K562 (cell line): ENCODE data around the gene HOXA5. TPM values are rescaled to one million over a fixed set of nuclear protein-coding genes. Genes with fewer than 3 reads are reported as not detected.

Experiments used
- ATAC-seq: fragments of 200-7000 bp; cut with Tn5 transposase; 3 replicates; pipeline ENCODE4 v1.9.1; 2020; ENCODE audit warnings: moderate library complexity
- BruUV-seq: library from RNA; stranded (reverse); fragments of 400-500 nt; replicated peaks from 2 replicates; lab custom pipeline; 2021; lab: Mats Ljungman, UMichigan
- CTCF ChIA-PET: fragments of 300-600 bp; formaldehyde crosslinking; extraction: SDS; loops from one replicate; lab custom pipeline; 2021; ENCODE audit warnings: low intra/inter-chr PET ratio; lab: Yijun Ruan, JAX
- POLR2A ChIA-PET: fragments of 300-600, 350-650 bp; sonication (Branson Sonifier 250); formaldehyde crosslinking; extraction: SDS; loops from one replicate; lab custom pipeline; 2021; ENCODE audit warnings: antibody characterized with exemption, inconsistent platforms; lab: Yijun Ruan, JAX
- DNase-seq, 4 experiments: peaks; one replicate each; pipeline versions ENCODE4 v3.0.0 to v3.0.0-alpha.2; 2011 to 2018; ENCODE audit warnings: low spot score in 3 of 4, mixed read lengths in 3 of 4; ENCODE audit errors: extremely low read depth in 1 of 4
- FAIRE-seq: peaks from 2 replicates; lab custom pipeline; 2011; peaks lifted over from hg19 to GRCh38; lab: Jason Lieb, UNC
- H2AFZ ChIP-seq: 2 replicates; pipeline ENCODE4 v1.6.0; 2011; ENCODE audit warnings: low read depth, low read length, control low read depth, inconsistent platforms
- H3K27ac ChIP-seq: fragments of 200-600 bp; 3 replicates; pipeline ENCODE4 v1.8.0; 2011; ENCODE audit warnings: low read depth, mild to moderate bottlenecking, control low read depth, inconsistent platforms, low read length, moderate library complexity, mixed read lengths; ENCODE audit errors: extremely low read depth
- H3K27me3 ChIP-seq, 2 experiments: fragments of 300-600 bp in 1 of 2; 2 replicates in 1 of 2; 3 replicates in 1 of 2; pipeline versions ENCODE4 v1.6.0 to v1.8.0; 2011; ENCODE audit warnings: inconsistent platforms in 2 of 2, low read length in 2 of 2, mild to moderate bottlenecking in 1 of 2, mixed read lengths in 1 of 2, moderate library complexity in 1 of 2; ENCODE audit not compliant: control insufficient read depth in 2 of 2, insufficient read depth in 2 of 2
- H3K36me3 ChIP-seq: fragments of 300-600 bp; 3 replicates; pipeline ENCODE4 v1.8.0; 2011; ENCODE audit warnings: mild to moderate bottlenecking, low read length, inconsistent platforms; ENCODE audit not compliant: control insufficient read depth, insufficient read depth
- H3K4me1 ChIP-seq, 2 experiments: fragments of 200-600 bp in 1 of 2; replicated peaks in 1 of 2; 2 replicates in 1 of 2; 3 replicates in 1 of 2; pipeline versions ENCODE4 v1.5.1 to v1.8.0; 2011; ENCODE audit warnings: inconsistent platforms in 2 of 2, low read length in 2 of 2, mild to moderate bottlenecking in 1 of 2, mixed read lengths in 1 of 2, moderate library complexity in 1 of 2; ENCODE audit not compliant: control insufficient read depth in 2 of 2, insufficient read depth in 2 of 2
- H3K4me2 ChIP-seq: 2 replicates; pipeline ENCODE4 v1.6.1; 2011; ENCODE audit warnings: low read length, control low read depth, inconsistent platforms, mixed read lengths; ENCODE audit not compliant: insufficient read depth
- H3K4me3 ChIP-seq: fragments of 200-600 bp; sonication (generic), shearing (Covaris generic); 2 replicates; pipeline ENCODE4 v1.5.1; 2016; ENCODE audit warnings: control low read depth, inconsistent platforms
- H3K79me2 ChIP-seq: fragments of 200-600 bp; 3 replicates; pipeline ENCODE4 v1.8.0; 2011; ENCODE audit warnings: low read length, inconsistent platforms; ENCODE audit not compliant: control insufficient read depth, insufficient read depth
- H3K9ac ChIP-seq, 2 experiments: 2 replicates each; pipeline versions ENCODE4 v1.6.0 to v1.6.1; 2011; ENCODE audit warnings: low read depth in 2 of 2, low read length in 2 of 2, control low read depth in 1 of 2, inconsistent platforms in 1 of 2, mild to moderate bottlenecking in 1 of 2, mixed read lengths in 1 of 2; ENCODE audit not compliant: insufficient read depth in 1 of 2
- H3K9me1 ChIP-seq: one replicate; pipeline ENCODE4 v1.6.0; 2011; ENCODE audit warnings: inconsistent platforms, mild to moderate bottlenecking, low read length, moderate library complexity; ENCODE audit not compliant: control insufficient read depth, insufficient read depth
- H3K9me3 ChIP-seq: replicated peaks from 2 replicates; pipeline ENCODE4 v1.5.1; 2011; ENCODE audit warnings: low read depth, low read length, inconsistent platforms; ENCODE audit not compliant: control insufficient read depth, insufficient read depth
- H4K20me1 ChIP-seq: replicated peaks from 2 replicates; pipeline ENCODE4 v1.6.1; 2011; ENCODE audit warnings: low read length, inconsistent platforms, mixed read lengths; ENCODE audit not compliant: control insufficient read depth, insufficient read depth
- ETV1 ChIP-seq: fragments of 450-650 bp; conservative IDR thresholded peaks from 2 replicates; pipeline ENCODE4 v1.6.1; 2016; ENCODE audit warnings: missing genetic modification characterization, control low read depth, low read depth, missing compliant biosample characterization
- FIP1L1 ChIP-seq: fragments of 200-400 bp; formaldehyde crosslinking; IDR thresholded peaks from 2 replicates; pipeline ENCODE4 v1.6.1; 2018; ENCODE audit warnings: mild to moderate bottlenecking, low read depth, low read length; ENCODE audit not compliant: poor library complexity, severe bottlenecking
- FOXK1 ChIP-seq: sonication (generic); formaldehyde crosslinking; IDR thresholded peaks from 2 replicates; pipeline ENCODE4 v1.8.0; 2022; ENCODE audit warnings: missing genetic modification reagents, mild to moderate bottlenecking, borderline replicate concordance
- RHOXF2B ChIP-seq: fragments of 250-450 bp; sonication (Bioruptor Pico); conservative IDR thresholded peaks from 2 replicates; pipeline ENCODE4 v1.5.1; 2021
- SIRT6 ChIP-seq: IDR thresholded peaks from one replicate; pipeline ENCODE4 v1.6.1; 2012; ENCODE audit warnings: low read depth, mild to moderate bottlenecking, control low read depth, inconsistent platforms, low read length, moderate library complexity
- TCF15 ChIP-seq: fragments of 250-450 bp; sonication (Bioruptor Pico); IDR thresholded peaks from 2 replicates; pipeline ENCODE4 v1.8.0; 2022; ENCODE audit warnings: moderate library complexity, mild to moderate bottlenecking, inconsistent platforms
- ZNF764 ChIP-seq: fragments of 250-450 bp; sonication (Bioruptor Pico); IDR thresholded peaks from 2 replicates; pipeline ENCODE4 v1.4.0; 2020; ENCODE audit warnings: low read depth, mild to moderate bottlenecking, moderate library complexity
- WGBS: fragments of 100-300 bp; shearing (Covaris generic); methylation state at CpG from one replicate; pipeline ENCODE4 v1.1.6; 2016; ENCODE audit warnings: low coverage, mixed read lengths; ENCODE audit not compliant: insufficient coverage; ENCODE audit errors: missing lambda C conversion rate; 5-methylcytosine and 5-hydroxymethylcytosine counted together
- in situ Hi-C: fragments of 300-500 bp; cut with MboI; formaldehyde crosslinking; loops from 4 replicates; pipeline ENCODE4 v1.15.0; 2018; ENCODE audit warnings: inconsistent platforms, mixed read lengths
- intact Hi-C: fragments of 100-400 bp; cut with micrococcal nuclease; formaldehyde crosslinking; loops from 2 replicates; pipeline ENCODE4 v1.14.2; 2022
- polyA plus RNA-seq, 8 experiments: library from polyadenylated mRNA; depleted of rRNA in 4 of 8; stranded (reverse) in 5 of 8; unstranded in 3 of 8; fragments of >200 nt; fragmentation: Nextera tagmentation in 2 of 8; fragmentation: Illumina TruSeq in 1 of 8; extraction: Ambion mirVana in 2 of 8; extraction: Trizol in 1 of 8; gene quantifications; 2 replicates each; pipeline versions ENCODE4 v1.2.1 to v1.2.3, GENCODE V29; 2011 to 2014; ENCODE audit warnings: inconsistent platforms in 1 of 8, missing spikeins in 1 of 8
- total RNA-seq, 7 experiments: library from RNA; depleted of rRNA in 6 of 7; stranded (reverse); fragments of >200 nt in 6 of 7; fragmentation: Illumina TruSeq in 2 of 7; extraction: Trizol in 2 of 7; gene quantifications; 2 replicates each; pipeline versions ENCODE4 v1.2.1 to v1.2.3, GENCODE V29; 2011 to 2021; ENCODE audit warnings: low replicate concordance in 1 of 7
- TF ChIP-seq, protein P1 (sequence below): sonication (generic); formaldehyde crosslinking; IDR thresholded peaks from 2 replicates; pipeline ENCODE4 v1.8.1; 2023; ENCODE audit warnings: mild to moderate bottlenecking, missing genetic modification reagents
- TF ChIP-seq, protein P2 (sequence below): sonication (generic); formaldehyde crosslinking; IDR thresholded peaks from 2 replicates; pipeline ENCODE4 v1.8.0; 2022; ENCODE audit warnings: missing genetic modification reagents, mild to moderate bottlenecking, moderate library complexity, borderline replicate concordance

HOXA5 gene
- total and polyA plus RNA-seq, 9 of the 15 experiments (the other 6 are each of a cell fraction or from before 2014, with no cell fraction given) = 0.13 TPM; not detected in 8

GRCh38 chr7:27192546-27193334 lies 49.3 kb upstream of the HOXA5 start:
- Histone ChIP-seq H2AFZ (no peak overlapping the region), H4K20me1 (no peaks in the 10 kb centered on the region), H3K27ac (no peak overlapping the region), H3K4me1 (peaks cover 0 to 17% of the 10 kb centered on the region in 2 experiments; a peak in 2 of 5 replicates), H3K4me2 (no peak overlapping the region), H3K4me3 (no peak overlapping the region), H3K9ac (no peak overlapping the region), H3K9me1 (no peaks in the 10 kb centered on the region), H3K27me3 (peaks cover 26 to 54% of the 10 kb centered on the region in 2 experiments), H3K79me2 (no peaks in the 10 kb centered on the region), H3K36me3 (no peaks in the 10 kb centered on the region), H3K9me3 (no peaks in the 10 kb centered on the region)
- FAIRE-seq = no peak
- ChIA-PET POLR2A (no interaction called here), CTCF (no interaction called here)
- in situ Hi-C loops (no loop called here), intact Hi-C loops (no loop called here)
- no peak for DNase-seq
- no TSS peak for BruUV-seq
- 41% methylated on average over 59 of the region's 78 CpGs for WGBS
- TF ChIP-seq FOXK1 (CRISPR knock-in tag) (no peak), ETV1 (tag) (no peak)
- ATAC-seq = no peak

GRCh38 chr7:27191833-27192545 lies 48.5 kb upstream of the HOXA5 start:
- peaks cover 0 to 18% of the 10 kb centered on the region in 2 experiments; a peak in 2 of 5 replicates for H3K4me1 ChIP-seq
- intact Hi-C loops (no loop called here), in situ Hi-C loops (no loop called here)
- FAIRE-seq = no peak
- no peaks in the 10 kb centered on the region for H3K36me3 ChIP-seq
- no peaks in the 10 kb centered on the region for H3K79me2 ChIP-seq
- no peak overlapping the region for H3K27ac ChIP-seq
- no peak for ATAC-seq
- no TSS peak for BruUV-seq
- H3K9ac ChIP-seq = no peak overlapping the region
- WGBS = 9% methylated on average over 31 of the region's 42 CpGs
- H2AFZ ChIP-seq = no peak overlapping the region
- H3K4me3 ChIP-seq = no peak overlapping the region
- H3K4me2 ChIP-seq = no peak overlapping the region
- H3K27me3 ChIP-seq = peaks cover 28 to 59% of the 10 kb centered on the region in 2 experiments
- CTCF ChIA-PET = no interaction called here
- no peaks in the 10 kb centered on the region for H4K20me1 ChIP-seq
- DNase-seq = no peak
- no peaks in the 10 kb centered on the region for H3K9me3 ChIP-seq
- H3K9me1 ChIP-seq = no peaks in the 10 kb centered on the region
- POLR2A ChIA-PET = no interaction called here
- no peak for TF ChIP-seq ZNF764 (CRISPR knock-in tag)
- no peak for TF ChIP-seq SIRT6
- no peak for TF ChIP-seq RHOXF2B (CRISPR knock-in tag)
- TF ChIP-seq FIP1L1 = no peak
- TF ChIP-seq TCF15 = no peak
- TF ChIP-seq, protein P1, sequence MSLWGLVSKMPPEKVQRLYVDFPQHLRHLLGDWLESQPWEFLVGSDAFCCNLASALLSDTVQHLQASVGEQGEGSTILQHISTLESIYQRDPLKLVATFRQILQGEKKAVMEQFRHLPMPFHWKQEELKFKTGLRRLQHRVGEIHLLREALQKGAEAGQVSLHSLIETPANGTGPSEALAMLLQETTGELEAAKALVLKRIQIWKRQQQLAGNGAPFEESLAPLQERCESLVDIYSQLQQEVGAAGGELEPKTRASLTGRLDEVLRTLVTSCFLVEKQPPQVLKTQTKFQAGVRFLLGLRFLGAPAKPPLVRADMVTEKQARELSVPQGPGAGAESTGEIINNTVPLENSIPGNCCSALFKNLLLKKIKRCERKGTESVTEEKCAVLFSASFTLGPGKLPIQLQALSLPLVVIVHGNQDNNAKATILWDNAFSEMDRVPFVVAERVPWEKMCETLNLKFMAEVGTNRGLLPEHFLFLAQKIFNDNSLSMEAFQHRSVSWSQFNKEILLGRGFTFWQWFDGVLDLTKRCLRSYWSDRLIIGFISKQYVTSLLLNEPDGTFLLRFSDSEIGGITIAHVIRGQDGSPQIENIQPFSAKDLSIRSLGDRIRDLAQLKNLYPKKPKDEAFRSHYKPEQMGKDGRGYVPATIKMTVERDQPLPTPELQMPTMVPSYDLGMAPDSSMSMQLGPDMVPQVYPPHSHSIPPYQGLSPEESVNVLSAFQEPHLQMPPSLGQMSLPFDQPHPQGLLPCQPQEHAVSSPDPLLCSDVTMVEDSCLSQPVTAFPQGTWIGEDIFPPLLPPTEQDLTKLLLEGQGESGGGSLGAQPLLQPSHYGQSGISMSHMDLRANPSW (CRISPR knock-in tag) = no peak
- TF ChIP-seq, protein P2, sequence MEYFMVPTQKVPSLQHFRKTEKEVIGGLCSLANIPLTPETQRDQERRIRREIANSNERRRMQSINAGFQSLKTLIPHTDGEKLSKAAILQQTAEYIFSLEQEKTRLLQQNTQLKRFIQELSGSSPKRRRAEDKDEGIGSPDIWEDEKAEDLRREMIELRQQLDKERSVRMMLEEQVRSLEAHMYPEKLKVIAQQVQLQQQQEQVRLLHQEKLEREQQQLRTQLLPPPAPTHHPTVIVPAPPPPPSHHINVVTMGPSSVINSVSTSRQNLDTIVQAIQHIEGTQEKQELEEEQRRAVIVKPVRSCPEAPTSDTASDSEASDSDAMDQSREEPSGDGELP (CRISPR knock-in tag) = no peak
